Measurements from ENCODE around the gene KISS1R. TPM values are rescaled to one million over a fixed set of nuclear protein-coding genes. Genes with fewer than 3 reads are reported as not detected.

The KISS1R gene
- total RNA-seq, 2 experiments from 2014 or later: 1.5 to 1.6 TPM

DNA sequence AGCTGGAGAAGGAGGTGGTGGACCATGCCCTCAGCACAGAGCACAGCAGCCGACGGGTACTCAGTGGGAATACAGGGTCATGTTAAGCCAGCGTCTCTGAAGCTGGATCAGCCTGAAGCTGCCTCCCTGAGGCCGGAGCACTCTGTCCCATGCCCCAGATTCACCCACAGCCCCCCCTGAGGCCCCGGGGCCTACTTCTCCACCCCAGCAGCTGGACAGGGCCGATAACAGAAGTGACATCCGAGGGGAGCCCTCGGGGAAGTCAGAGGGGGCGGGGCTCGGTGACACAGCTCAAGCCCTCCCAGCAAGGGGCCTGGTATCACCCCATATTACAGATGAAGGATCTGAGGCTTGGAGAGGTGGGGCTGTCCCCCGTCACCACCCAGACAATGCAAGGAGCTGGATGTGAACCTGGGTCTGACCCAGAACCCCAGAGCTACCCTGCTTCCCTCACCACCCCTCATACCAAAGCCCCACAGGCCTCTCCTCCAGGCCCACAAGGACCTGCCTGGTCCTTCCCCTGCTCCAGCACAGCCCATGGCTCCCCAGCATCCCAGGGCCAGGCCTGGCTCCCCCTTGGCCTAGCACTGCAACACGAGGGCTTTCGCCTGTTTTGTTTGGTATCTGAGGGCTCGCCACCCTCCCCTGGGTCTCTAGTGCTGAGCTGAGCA, 9.8 kb upstream of the KISS1R start:
- peak overlapping the region; percentile 100 for H3K27ac Mint-ChIP-seq
- Histone ChIP-seq H3K36me3 (ENCODE audit: insufficient read depth, low read length) (peaks cover 10% of the 10 kb centered on the region), H3K9me3 (ENCODE audit: control insufficient read depth in 1 of 2, insufficient read depth in 1 of 2, low read length in 2 of 2) (peaks cover 0 to 5% of the 10 kb centered on the region in 2 experiments), H3K27ac (ENCODE audit: low read depth in 1 of 2, low read length in 2 of 2) (peak overlapping the region; percentile 69 to 99), H3K4me1 (ENCODE audit: insufficient read depth, low read length) (peaks cover 81% of the 10 kb centered on the region), H3K4me3 (ENCODE audit: low read length) (no peak overlapping the region), H3K27me3 (ENCODE audit: control insufficient read depth in 1 of 2, insufficient read depth in 2 of 2, low read length in 2 of 2) (no peaks in the 10 kb centered on the region)
- TF ChIP-seq CTCF (IDR thresholded peaks at IDR 0.05): no peak
- H3K4me1 Mint-ChIP-seq (ENCODE audit: low read depth): peaks cover 56% of the 10 kb centered on the region
- H3K36me3 Mint-ChIP-seq (ENCODE audit: low read depth): peaks cover 44% of the 10 kb centered on the region
- ChIA-PET CTCF (interaction anchor here (1.5 kb wide), 1 partner anchor 77 kb away, joined by 5 read pairs; the partner anchor contains the start of gene WDR18), POLR2A (interaction anchor here (0.6 to 11.1 kb wide), 11 partner anchors 8 to 362 kb away, joined by 3 to 183 read pairs (median 5); partner anchors contain the start of genes ARHGAP45, CIRBP, KISS1R and MED16)
- DNase-seq (peak in 4 of 14 experiments; percentile 47 to 62 (median 53)), ATAC-seq (ENCODE audit: poor library complexity) (no peak)
- H3K4me3 Mint-ChIP-seq: peak overlapping the region; percentile 71
- H3K9me3 Mint-ChIP-seq: no peaks in the 10 kb centered on the region
- intact Hi-C loops (cut with DNase I, micrococcal nuclease): no loop called here
- H3K27me3 Mint-ChIP-seq: no peaks in the 10 kb centered on the region

- Histone ChIP-seq H3K9me3 (ENCODE audit: control insufficient read depth in 1 of 2, insufficient read depth in 1 of 2, low read length in 2 of 2) (peaks cover 0 to 5% of the 10 kb centered on the region in 2 experiments), H3K4me1 (ENCODE audit: insufficient read depth, low read length) (peaks cover 72% of the 10 kb centered on the region), H3K36me3 (ENCODE audit: insufficient read depth, low read length) (peaks cover 2% of the 10 kb centered on the region), H3K4me3 (ENCODE audit: low read length) (peak overlapping the region; percentile 12), H3K27ac (ENCODE audit: low read depth in 1 of 2, low read length in 2 of 2) (peak overlapping the region in 1 of 2 donors; percentile 72), H3K27me3 (ENCODE audit: control insufficient read depth in 1 of 2, insufficient read depth in 2 of 2, low read length in 2 of 2) (no peaks in the 10 kb centered on the region)
- peaks cover 42% of the 10 kb centered on the region for H3K4me1 Mint-ChIP-seq (ENCODE audit: low read depth)
- no peak for DNase-seq
- ATAC-seq (ENCODE audit: poor library complexity): no peak
- intact Hi-C loops (cut with DNase I, micrococcal nuclease): no loop called here
- POLR2A ChIA-PET: interaction anchor here (1.1 to 11.1 kb wide), 2 partner anchors 16 to 39 kb away, joined by 3 to 183 read pairs; partner anchors contain the start of genes MED16 and RNU6-9
- no peak for TF ChIP-seq CTCF (IDR thresholded peaks at IDR 0.05)
- CTCF ChIA-PET: no interaction called here
- H3K36me3 Mint-ChIP-seq (ENCODE audit: low read depth): peaks cover 36% of the 10 kb centered on the region
- no peaks in the 10 kb centered on the region for H3K9me3 Mint-ChIP-seq
- peak overlapping the region; percentile 100 for H3K27ac Mint-ChIP-seq
- H3K4me3 Mint-ChIP-seq: peak overlapping the region; percentile 94
- no peaks in the 10 kb centered on the region for H3K27me3 Mint-ChIP-seq
Observed at GRCh38 chr19:911197-912033, 5.7 kb upstream of the KISS1R start.
